Fibroblast of skin of abdomen (primary cell): ENCODE measurements around the gene TLR9.
"Not testable (repeated sequence)": the region's sequence is repeated elsewhere in the genome, so short reads cannot be mapped to it uniquely, and the experiment has no call there.

ENCODE experiments used
- DNase-seq: peaks from one replicate; pipeline ENCODE4 v3.0.0-alpha.2; 2013

Gene TLR9

GRCh38 chr3:52194485-52195290, 30.8 kb downstream of the TLR9 start:
- peak; percentile 9 for DNase-seq

GRCh38 chr3:52193065-52193464, 32.4 kb downstream of the TLR9 start:
- DNase-seq: peak; percentile 10

DNA sequence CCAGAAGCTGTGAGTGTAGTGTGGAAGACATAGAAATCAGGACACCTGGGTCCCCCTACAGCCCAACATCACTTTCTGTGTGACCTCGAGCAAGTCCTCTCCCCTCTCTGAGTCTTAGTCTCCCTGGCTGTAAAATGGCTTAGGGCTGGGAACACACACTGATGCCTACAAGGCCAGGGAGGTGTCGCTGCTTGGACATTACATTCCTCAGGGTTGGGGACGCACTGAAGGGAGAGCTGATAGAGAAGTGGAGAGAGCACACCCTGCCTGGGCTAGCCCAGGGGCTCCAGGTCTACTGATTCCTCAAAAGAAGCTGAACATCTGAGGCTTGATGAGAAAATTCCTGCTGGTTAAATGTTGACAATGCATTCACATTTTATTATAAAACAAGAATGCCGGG, 33.8 kb downstream of the TLR9 start:
- no peak for DNase-seq

DNA sequence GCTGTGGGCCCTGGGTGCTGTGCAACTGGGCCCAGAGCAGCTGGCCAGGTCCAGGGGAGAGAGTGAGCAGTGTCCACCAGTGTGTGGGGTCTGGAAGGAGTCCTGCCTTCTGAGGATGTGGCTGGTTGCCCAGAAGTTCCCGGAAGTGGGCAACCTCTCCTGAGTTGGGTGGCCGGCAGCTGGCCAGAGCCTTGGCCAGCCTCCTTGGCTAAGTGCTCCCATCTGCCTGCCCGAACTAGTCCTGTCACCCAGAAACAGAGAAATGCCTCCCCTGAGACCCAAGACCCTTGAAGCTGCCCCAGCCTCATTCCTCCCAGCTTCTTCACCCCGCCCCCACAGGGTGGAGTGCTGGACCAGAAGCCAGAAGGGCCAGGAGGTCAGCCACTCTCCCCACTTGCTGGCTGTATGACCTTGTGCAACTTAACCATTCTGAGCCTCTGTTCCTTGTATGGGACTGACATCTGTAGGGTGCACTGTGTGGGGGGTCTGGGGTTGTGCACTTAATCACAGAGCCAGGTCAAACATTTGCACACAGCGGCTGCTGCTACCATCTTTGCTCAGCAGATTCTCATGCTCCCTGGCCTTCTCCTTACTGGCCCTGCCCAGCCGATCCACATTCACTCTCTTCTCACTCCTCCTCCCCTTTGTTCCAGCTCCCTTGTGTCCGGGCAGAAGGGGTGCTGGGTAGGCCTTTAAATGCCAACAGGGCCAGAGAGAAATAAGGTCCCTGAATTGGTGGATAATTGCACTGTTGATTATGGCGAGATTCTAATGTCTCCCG, 35.0 kb downstream of the TLR9 start:
- DNase-seq: peak; percentile 15

DNA sequence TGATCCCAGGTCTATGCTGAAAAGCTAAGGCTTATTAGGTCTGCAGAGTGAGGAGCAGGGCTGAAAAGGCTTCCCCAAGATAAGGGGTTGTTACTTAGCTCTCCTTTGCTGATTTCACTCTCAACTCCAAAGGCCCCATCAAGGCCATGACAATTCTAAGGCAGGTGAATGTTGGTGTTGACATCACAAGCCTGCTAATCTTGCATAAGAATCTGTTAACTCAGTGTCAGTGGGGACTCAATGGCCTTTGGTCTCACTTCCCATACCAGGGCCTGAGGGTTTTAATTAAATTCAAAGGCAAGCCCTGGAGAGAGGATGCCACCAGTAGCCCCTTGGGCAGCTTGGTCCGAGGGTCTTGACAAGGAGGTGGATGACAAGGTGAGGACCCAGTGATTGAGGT, 36.9 kb downstream of the TLR9 start:
- no peak for DNase-seq

GRCh38 chr3:52186729-52187128, 38.7 kb downstream of the TLR9 start:
- no peak for DNase-seq

DNA sequence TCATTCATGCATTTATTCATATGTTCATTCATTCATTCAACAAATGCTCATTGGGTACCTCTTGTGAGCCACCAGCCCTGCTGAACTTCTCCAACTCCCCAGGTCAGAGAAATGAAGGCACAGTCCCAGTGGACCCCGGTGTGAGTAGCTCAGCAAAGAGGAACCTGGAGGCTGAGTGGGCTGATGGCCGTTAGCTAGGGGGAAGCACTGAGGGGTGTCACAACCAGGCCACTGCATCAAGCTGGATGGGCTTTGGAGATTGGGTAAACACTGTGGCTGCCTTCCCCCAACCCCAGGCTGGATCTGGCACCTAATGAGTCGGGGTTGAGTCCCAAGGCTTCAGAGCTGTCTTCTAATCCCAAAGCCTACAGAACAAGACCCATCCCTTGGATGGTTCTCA, 39.6 kb downstream of the TLR9 start:
- DNase-seq: no peak

DNA sequence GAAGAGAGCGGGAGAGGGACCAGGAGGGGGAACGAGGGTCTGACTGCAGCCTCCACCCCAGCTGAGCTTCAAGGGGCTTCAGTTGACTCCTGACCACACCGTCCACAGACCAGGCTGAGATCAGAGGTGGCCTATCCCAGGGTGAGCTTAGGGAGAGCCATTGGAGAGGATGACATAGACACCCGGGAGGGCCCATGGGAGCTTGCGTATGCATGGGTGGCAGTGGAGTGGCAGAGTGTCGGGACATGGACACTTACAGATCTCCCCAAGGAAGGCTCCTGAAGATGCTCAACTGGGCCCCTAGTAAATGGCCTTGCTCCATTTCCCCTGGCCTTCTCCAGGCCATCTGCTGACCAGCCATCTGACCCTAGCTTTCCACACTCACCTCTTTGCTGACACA, 40.1 kb downstream of the TLR9 start:
- DNase-seq: no peak

GRCh38 chr3:52184690-52185089, 40.8 kb downstream of the TLR9 start:
- no peak for DNase-seq

GRCh38 chr3:52183786-52184445, 41.5 kb downstream of the TLR9 start:
- DNase-seq: no peak

DNA sequence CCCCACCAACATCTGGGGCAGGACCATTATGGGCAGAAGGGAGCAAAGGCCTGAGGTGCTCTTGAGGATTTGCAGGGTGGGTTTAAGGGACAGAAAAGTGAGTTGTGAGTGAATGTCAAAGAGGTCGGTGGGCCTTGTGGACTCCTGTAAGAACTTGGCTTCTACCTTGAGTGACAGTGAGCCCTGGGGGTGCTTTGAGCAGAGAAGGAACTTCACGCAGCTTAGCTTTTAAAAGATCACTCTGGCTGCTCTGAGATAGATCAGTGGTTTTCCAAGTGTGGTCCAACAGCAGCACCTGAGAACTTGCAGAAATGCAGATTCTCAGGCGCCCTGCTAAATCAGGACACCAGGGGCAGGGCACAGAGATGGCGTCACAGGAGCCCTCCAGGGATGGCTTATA, 42.8 kb downstream of the TLR9 start:
- no peak for DNase-seq

DNA sequence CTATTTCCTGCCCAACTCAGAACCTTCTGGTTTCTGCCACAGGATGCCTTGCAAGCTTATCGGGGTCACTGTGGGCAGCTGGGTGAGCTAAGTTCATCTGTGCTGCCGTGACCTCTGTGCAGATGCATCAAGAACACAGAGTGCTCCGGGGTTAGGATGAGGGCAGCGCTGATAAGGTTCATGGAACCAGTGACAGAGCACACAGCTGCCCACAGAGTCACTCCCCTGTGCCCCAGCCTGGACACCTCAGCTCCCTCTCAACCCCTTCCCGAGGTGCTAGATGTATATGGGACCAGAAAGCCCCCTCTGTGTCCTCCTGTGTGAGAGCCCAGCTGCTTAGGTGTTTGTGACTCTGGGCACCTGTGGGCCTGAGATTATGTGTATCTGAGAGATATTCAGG, 43.2 kb downstream of the TLR9 start:
- no peak for DNase-seq

- peak; percentile 27 for DNase-seq
Measured at GRCh38 chr3:52181543-52181942, 43.9 kb downstream of the TLR9 start.

- DNase-seq: no peak
Measured at GRCh38 chr3:52178537-52178936, 46.9 kb downstream of the TLR9 start.

DNA sequence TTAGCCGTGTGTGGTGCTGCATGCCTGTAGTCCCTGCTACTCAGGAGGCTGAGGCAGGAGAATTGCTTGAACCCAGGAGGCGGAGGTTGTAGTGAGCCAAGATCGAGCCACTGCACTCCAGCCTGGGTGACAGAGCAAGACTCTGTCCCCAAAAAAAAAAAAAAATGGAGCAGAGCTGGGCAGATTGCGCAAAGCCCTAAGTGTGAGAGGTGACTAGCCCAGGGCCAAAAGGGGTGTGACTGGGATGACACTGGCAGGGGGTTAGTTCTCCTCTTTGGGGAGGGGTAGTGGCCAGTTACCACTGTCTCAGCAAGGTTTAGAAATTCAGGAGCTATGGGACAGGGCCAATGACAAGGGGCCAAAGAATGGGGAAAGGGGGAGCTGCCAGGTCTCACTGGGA, 47.3 kb downstream of the TLR9 start:
- DNase-seq: not testable (repeated sequence)

- DNase-seq: no peak
Measured at GRCh38 chr3:52177701-52178042, 47.8 kb downstream of the TLR9 start.

GRCh38 chr3:52176951-52177700, 48.3 kb downstream of the TLR9 start:
- no peak for DNase-seq

DNA sequence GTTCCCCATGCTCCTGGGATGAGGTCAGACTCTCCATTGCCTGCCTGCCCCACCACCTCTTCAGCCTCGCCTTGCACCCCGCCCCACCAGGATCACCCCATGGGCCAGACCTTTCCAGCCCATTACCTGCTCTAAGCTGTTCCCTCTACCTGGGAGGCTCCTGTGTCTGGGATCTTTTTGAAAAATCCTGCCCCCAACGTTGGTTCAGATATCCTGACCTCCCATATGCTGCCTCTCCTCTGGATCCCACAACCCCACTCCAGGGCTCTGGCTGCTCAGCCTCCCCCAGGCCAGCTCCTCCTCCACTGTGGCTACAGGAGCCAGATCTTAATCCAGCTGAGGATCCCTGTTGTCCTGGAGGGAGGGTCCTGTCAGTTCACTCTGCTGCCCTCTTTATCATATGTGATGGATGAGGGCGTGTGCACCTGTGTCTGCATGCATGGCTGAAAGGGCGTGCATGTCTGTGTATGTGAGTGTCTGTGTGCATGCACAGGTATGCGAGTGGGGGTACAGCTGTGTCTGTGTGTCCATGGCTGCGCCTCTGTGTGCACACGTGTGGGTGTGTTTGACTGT, 49.2 kb downstream of the TLR9 start:
- no peak for DNase-seq

- no peak for DNase-seq
Measured at GRCh38 chr3:52175416-52176179, 49.8 kb downstream of the TLR9 start.

DNA sequence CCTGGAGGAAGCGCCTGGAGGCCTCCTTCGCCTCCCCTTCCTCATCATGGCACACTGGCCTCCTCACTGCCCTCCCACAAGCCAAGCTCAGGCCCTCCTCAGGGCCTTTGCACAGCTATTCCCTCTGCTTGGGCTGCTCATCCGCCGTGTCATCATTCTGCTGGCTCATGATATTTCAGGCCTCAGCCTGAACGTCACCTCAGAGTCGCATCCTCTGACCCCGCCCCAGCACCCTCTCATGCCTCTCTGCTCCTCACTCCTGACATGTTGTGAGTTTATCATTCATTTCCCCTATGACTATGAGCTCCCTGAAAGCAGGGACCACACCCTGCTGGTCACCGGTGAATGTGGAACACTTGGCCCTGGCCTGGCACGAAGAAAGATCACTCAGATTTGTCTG, 50.5 kb downstream of the TLR9 start:
- DNase-seq: no peak

GRCh38 chr3:52173101-52173500, 52.3 kb downstream of the TLR9 start:
- DNase-seq: no peak

DNA sequence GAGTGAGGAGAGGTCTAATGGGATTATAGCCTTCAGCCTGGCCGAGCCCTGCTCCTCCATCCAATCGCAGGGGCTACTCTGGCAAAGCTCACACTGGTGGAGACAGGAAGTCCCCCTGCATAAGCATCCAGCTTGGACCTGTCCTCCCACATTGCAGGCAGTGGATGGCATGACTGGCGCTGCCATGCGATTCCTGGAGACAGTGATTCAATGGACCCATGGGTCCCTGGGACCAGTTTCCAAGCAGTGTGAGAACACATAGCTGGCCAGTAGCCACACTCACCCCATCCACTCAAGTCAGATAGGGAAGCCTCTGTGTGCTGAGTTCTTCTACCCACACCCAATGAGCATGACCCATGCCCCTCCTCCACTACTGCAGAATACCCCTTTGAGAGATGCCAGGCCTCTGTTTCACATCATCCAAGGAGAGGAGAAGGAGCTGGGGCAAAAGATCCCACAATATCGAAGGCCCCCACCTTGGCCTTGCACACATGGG, 53.1 kb downstream of the TLR9 start:
- no peak for DNase-seq
